Measurements from ENCODE around the gene MARCO.
"Not testable (repeated sequence)": the region's sequence is repeated elsewhere in the genome, so short reads cannot be mapped to it uniquely, and the experiment has no call there.

The MARCO gene

GRCh38 chr2:119008108-119008507, 66.1 kb downstream of the MARCO start:
- no peak for FAIRE-seq

- FAIRE-seq = no peak
Observed at GRCh38 chr2:119009110-119009509, 67.1 kb downstream of the MARCO start.

- FAIRE-seq = no peak
Observed at GRCh38 chr2:119010336-119010735, 68.3 kb downstream of the MARCO start.

- FAIRE-seq = no peak
Observed at GRCh38 chr2:119011162-119011909, 69.3 kb downstream of the MARCO start.

GRCh38 chr2:119011910-119012209, 69.9 kb downstream of the MARCO start:
- no peak for FAIRE-seq

GRCh38 chr2:119012345-119013301, 70.6 kb downstream of the MARCO start:
- FAIRE-seq = no peak

- FAIRE-seq = no peak
Observed at GRCh38 chr2:119013671-119014070, 71.7 kb downstream of the MARCO start.

GRCh38 chr2:119015845-119016244, 73.9 kb downstream of the MARCO start:
- no peak for FAIRE-seq

- FAIRE-seq = no peak
Observed at GRCh38 chr2:119019521-119019920, 77.5 kb downstream of the MARCO start.

GRCh38 chr2:119022678-119023077, 80.7 kb downstream of the MARCO start:
- no peak for FAIRE-seq

GRCh38 chr2:119023534-119023933, 81.5 kb downstream of the MARCO start:
- FAIRE-seq = no peak

GRCh38 chr2:119024152-119024551, 82.2 kb downstream of the MARCO start:
- FAIRE-seq = no peak

- no peak for FAIRE-seq
Observed at GRCh38 chr2:119024568-119024967, 82.6 kb downstream of the MARCO start.

- no peak for FAIRE-seq
Observed at GRCh38 chr2:119025013-119025412, 83.0 kb downstream of the MARCO start.

GRCh38 chr2:119025762-119026351, 83.9 kb downstream of the MARCO start:
- no peak for FAIRE-seq

GRCh38 chr2:119026890-119027289, 84.9 kb downstream of the MARCO start:
- FAIRE-seq = no peak

GRCh38 chr2:119028327-119029174, 86.6 kb downstream of the MARCO start:
- FAIRE-seq = no peak

- FAIRE-seq = no peak
Observed at GRCh38 chr2:119029297-119029696, 87.3 kb downstream of the MARCO start.

- FAIRE-seq = not testable (repeated sequence)
Observed at GRCh38 chr2:119037922-119038321, 95.9 kb downstream of the MARCO start.

- no peak for FAIRE-seq
Observed at GRCh38 chr2:119040730-119041129, 98.7 kb downstream of the MARCO start.

Measured in A204.1 (cell line).